Anterior cingulate cortex (tissue), 58 donors: ENCODE data around the gene ABCC3.

Experiments used
- DNase-seq, 58 donors: peaks; one replicate each; lab custom pipeline; 2025; lab: John Stamatoyannopoulos, UW

Gene ABCC3

DNA sequence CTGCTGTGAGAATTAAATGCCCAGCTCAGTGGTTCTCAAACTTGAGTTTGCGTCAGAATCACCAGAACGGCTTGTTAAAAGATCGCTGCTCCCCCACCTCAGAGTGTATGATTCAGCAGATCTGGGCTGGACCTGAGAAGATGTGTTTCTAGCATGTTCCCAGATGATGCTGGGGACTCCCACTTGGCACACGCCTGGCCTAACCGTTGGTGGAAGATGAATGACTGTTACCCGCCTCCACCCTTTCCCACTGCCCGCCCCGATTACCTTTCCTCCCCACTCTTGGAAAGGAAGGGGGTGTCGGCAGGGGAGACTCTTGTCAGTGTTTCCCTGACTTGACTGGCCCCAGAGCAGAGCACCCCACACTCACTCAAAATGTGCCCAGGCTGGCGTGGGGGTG, 29.3 kb upstream of the ABCC3 start:
- DNase-seq, result no peak

DNA sequence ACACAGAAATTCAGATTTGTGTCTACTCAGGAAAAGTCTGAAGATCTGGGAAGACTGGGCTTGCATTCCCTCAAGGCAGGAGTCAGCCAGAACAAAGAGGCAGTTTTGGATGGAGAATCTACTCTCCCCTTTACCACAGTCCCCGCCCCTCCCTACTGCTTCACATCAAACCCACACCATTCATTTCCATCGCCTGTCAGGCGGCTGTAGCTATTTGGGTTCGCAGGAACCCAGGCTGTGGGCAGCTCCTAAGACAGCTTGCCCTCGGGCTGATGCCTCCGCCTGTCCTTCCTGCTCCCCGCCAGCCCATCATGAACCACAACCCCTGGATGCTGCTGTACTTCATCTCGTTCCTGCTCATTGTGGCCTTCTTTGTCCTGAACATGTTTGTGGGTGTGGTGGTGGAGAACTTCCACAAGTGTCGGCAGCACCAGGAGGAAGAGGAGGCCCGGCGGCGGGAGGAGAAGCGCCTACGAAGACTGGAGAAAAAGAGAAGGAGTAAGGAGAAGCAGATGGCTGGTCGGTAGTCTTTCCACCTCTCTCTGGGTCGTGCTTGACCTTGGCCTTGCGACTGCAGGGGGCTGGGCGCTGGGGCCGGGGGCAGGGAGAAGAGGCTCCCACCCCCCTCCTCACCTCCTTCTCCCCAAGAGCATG, 27.0 kb upstream of the ABCC3 start:
- peak in 2 of 58 donors; percentile 14 to 27 for DNase-seq

DNA sequence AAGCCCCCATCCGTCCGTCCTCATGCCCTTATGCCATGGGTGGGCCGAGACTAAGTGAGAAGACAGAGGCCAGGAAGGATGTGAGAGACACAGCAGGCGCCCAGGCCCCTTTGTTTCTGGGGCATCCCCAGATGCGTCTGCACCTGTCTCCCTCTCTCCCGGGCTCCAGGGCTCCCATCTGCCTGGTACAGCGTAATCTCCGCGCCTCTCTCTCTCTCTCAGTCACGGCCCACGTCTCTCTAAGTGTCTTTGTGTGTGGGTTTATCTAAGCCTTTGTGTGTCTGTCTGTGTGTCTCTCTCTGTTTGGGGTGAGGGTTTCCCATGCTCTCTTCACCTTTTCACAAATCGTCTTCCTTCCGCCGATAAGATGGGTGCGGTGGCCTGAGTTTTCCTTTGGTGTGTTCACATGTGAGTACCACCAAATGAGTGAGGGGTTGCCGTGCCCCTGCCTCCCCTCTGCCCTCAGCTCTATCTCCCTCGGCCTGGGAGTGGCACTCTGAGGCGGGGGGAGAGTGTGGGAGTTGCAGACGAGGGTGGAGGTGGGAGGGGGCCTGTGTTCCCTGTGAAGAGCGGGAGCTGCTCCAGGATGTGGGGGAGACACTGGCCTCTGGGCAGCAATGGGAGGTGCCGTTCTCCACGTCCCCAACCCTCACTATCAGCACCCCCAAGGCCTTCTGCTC, 25.8 kb upstream of the ABCC3 start:
- DNase-seq, result peak in 4 of 58 donors; percentile 11 to 19 (median 14)

DNA sequence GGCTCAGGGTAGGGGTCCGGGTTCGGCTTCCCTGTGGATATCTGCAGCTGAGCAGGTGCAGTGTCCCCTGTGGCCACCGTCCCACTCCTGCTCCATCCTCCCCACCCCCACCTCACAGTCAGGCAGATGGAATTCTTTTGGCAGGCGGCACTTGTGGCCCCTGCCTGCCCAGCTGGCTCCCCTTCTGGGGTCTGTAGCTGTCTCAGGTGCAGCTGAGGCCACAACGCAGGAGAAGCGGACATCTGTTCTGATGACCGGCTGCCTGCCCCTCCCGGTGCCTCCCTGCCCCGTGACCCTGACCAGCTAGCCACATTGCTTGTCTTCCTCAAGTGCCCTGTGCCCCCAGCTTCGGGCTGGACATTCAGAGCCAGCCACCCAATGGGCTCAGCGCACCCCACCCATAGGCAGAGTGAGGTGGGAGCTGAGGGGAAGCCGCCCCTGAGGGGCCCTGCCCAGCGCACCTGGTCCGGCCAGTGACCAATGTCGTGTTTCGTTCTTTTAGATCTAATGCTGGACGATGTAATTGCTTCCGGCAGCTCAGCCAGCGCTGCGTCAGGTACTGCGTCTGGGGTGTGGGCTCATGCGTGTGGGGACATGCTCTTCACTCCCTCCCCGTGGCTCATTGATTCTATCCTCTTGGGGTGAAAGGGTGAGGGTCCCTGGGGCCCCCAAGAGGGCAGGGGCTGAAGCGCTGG, 25.2 kb upstream of the ABCC3 start:
- DNase-seq, result no peak

DNA sequence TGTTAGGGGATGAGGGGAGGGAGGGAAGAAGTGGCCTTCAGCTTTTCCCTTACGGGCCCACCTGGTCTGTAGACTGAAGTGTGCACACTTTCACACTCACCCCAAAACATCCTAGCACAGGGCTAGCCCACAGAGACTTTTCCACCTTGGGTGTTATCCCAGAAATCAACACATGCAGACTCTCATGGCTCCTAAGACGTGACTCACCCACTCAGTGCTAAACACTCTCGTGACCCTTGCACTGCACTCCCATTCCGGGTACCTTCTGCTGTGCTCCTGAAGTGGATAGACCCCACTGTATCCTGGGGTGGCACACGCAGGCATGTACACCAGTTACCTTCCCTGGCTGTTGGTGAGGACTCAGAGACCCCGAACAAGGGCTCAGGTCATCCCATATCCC, 23.0 kb upstream of the ABCC3 start:
- DNase-seq, result no peak

DNA sequence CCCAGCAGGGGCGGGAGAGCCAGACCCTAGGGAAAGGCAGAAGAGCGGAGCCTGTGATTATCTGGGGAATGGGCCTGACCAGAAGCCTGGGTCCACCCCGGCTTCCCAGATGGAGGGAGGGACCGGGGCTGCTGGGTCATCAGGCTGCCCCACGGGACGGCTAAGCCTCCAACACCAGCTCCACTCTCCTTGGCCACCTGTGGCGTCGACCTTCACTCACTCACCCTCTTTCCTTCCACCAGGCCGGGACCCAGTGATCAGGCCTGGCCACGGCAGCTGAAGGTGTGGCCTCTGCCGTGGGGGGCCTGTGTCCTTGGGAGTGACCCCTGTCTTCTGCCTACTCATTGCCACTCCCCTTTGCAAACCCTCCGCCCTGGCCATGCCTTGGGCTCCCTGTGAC, 22.4 kb upstream of the ABCC3 start:
- no peak for DNase-seq

DNA sequence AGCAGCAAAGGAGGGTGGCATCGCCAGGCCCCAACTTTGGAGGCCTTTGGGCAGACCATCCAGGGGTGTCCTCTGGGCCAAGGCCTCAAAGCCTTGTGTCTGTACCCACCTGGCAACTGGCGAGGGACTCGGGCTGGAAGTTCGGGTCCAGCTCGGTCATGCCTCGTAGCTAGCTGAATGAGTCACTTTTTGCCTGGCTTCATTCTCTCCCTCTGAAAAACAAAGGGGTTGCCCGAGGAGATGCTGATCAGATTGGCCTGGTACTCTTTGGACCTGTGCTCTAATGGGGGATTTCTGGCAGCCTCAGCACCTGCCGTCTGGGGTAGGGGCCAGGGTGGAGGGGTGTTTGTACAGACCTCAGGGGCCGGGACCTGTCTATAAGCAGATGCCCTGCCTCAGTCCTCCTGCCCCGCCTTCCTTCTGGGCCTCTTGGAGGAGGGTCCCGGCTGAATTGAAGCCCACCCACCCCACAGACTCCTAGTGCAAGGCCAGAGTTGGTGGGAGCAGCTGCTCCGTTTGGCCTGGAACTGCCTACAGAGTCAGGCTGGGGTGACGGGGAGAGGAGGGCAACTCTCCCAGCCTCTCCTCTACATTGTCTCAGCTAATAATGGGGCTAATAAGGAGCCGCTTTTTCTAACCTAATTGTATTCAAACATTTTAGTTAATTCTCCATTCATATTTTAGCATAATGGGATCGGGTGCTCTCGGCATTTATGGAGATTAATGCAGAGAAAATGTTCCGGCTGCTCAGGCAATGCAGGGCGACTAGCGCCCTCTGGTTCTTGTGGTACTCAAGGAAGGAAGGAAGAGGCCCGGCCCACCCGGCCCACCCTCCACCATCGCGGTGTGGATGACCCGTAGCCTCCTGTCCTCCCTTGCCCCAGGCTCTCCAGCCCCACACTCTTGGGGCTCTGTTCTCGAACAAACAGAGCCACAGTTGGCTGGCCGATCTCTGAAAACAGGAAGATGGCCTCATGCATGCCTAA, 21.4 kb upstream of the ABCC3 start:
- peak in 1 of 58 donors; percentile 7 for DNase-seq

DNA sequence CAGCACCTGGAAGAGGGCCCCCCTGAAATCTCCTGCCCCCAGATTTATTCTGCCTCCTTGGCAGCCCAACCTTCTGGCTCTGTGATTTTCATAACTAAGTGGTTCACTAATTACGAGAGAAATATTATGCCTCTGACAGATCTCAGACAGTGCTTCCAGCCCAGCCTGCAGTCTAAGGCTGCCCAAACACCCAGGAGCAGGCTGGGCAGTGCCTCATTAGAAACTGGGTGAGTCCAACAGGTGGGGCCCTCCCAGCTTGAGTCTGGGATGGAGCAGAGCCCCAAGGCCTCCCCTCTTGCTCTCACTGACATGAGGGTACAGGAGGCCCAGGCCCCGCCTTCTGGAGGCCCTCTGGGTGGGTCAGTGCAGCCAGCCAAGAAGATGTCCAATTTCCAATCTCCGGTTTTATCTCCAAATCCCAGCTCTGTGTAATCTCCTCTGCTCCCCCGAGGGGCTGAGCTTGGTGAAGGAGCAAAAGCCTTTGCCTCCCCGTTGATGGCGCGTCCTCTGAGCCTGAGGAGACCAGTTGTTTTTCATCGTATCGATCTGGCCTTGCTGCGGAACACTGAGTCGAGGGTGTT, 20.1 kb upstream of the ABCC3 start:
- no peak for DNase-seq

DNA sequence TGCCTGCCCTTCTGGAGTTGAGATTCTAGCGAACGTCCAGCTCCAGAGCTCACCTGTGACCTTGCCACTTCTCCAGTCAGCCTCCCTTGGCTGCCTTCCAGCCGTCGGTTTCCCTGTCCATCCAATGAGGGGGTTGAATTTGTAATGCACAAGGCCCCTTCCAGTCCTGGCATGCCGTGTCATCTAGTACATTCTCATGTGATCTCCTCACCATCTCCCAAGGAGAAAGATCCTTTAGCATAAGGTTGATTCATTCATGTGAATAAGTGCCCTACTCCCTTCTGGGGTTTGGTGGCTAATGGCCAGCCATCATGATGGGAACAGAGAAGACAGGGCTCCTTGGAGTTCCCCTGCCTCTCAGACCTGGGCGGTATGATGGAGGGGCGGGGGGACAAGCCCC, 18.9 kb upstream of the ABCC3 start:
- DNase-seq, result no peak

DNA sequence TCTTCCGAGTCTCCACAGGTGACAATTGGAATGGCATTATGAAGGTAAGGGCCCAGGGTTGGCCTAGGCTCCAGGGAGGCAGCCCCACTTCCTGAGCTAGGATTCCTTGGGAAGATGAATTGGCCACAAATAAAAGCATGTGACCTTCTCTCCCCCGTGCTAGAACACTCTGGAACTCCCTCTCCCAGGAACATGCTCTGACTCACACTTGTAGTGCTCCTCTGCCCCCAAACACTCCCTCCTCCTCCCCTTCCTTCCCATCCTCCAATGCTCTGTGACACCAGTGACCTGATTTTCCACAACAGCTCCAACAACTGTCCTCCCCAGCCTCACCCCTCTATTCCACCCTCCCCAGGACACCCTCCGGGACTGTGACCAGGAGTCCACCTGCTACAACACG, 16.4 kb upstream of the ABCC3 start:
- DNase-seq, result peak in 1 of 58 donors; percentile 14

DNA sequence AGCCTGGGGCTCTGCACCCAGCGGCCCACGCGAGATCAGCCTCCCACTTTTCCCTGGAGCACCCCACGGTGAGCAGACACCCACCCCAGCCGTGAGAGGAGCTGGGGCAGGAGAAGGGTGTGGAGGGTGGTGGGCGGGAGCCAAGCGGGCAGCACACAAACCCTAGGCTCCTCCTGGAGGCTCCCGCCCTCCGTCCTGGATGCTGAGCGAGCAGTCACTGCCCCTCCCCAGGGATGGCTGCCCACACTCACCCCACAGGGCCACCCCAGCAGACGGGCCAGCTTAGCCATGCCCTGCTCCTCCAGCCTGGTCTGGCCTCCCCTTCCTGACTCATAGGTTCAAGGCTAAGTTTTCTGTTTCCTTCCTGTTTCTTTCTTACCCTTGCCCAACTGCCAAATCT, 15.7 kb upstream of the ABCC3 start:
- no peak for DNase-seq

DNA sequence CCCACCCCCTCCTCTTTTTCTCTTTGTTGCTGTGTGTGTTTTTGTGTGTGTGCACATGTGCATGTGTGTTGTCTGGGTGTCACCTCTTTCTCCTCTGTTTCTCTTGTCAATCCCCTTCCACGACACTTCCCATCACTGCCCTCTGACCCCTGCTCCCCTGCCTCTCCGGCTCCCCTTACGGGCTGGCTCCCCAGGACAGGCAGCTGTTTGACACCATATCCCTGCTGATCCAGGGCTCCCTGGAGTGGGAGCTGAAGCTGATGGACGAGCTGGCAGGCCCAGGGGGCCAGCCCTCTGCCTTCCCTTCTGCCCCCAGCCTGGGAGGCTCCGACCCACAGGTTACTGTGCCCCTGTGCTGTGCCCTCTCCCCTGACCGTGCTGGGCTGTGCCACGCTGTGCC, 15.2 kb upstream of the ABCC3 start:
- no peak for DNase-seq

DNA sequence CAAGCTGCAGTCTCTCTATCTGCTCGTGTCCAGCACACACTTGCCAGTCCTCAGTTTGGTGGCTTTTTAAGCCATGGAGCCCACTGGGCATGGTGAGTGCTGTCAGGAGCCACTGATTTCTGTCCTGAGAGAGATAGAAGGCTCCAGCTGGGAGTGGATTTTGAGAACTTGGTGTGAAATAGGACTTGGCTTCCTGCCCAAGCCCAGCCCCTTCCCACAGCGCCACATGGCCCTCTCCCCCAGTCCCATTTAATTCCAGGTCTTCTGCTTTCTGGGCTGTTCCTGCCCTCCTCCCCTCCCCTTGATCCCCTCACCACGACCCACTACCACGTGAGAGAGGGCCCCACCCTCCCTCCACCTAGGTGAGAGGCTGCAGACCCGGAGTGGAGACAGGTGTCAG, 14.4 kb upstream of the ABCC3 start:
- DNase-seq, result no peak

DNA sequence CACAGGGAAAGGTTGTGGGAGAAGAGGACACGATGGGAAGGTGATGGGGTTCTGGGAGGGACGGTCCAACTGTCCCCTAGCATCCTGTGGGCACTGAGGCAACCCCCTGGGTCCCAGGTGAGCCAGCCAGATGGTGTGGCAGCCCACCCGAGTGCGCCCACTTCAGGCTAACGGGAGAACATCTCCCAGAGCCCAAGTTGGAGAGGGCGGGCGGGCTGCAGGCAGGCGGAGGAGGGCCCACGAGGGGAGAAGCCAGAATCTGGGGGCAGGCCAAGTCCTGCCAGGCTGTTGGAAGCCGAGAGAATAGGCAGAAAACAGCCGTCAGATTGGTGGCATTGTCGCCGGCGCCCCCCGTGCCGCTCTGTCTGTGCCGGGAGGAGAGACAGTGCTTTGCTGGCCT, 13.8 kb upstream of the ABCC3 start:
- DNase-seq, result peak in 24 of 58 donors; percentile 17 to 78 (median 42)

DNA sequence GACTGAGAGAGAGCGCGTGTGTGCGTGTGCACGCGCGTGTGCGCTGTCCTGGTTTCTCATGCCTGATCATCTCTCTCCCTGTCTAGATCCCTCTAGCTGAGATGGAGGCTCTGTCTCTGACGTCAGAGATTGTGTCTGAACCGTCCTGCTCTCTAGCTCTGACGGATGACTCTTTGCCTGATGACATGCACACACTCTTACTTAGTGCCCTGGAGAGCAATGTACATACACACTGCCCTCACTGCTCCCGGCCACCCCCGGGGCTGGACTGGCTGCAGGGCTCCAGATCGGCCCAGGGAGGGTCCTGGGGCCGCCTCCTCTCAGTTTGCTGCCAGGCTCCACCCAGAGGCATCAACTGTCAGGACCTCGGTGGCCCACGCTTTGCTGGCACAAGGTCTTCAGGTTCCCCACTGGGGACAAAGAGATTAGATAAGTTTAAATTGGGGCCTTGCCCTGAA, 13.1 kb upstream of the ABCC3 start:
- peak in 7 of 58 donors; percentile 22 to 68 (median 37) for DNase-seq

DNA sequence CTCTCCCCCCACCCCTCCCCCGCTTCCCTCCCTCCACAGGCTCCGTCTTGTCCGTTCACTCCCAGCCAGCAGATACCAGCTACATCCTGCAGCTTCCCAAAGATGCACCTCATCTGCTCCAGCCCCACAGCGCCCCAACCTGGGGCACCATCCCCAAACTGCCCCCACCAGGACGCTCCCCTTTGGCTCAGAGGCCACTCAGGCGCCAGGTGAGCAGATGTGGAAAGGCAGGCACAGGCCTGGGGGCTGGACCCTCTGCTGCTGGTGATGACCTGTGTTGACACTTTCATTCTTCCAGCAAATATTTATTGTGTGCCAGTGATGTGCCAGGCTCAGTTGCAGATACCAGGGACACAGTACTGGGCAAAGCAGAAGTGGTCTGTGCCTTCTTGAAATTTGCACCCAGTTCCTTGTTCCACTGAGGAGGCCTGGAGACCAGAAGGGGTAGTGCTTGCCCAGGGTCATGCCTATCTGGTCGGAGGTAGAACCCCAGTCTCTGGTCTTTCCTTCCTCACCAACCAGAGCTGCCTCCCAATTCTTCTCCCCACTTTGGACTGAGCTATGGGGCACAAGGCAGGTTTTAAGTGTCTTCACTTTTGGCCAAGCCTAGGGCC, 10.3 kb upstream of the ABCC3 start:
- DNase-seq, result no peak

DNA sequence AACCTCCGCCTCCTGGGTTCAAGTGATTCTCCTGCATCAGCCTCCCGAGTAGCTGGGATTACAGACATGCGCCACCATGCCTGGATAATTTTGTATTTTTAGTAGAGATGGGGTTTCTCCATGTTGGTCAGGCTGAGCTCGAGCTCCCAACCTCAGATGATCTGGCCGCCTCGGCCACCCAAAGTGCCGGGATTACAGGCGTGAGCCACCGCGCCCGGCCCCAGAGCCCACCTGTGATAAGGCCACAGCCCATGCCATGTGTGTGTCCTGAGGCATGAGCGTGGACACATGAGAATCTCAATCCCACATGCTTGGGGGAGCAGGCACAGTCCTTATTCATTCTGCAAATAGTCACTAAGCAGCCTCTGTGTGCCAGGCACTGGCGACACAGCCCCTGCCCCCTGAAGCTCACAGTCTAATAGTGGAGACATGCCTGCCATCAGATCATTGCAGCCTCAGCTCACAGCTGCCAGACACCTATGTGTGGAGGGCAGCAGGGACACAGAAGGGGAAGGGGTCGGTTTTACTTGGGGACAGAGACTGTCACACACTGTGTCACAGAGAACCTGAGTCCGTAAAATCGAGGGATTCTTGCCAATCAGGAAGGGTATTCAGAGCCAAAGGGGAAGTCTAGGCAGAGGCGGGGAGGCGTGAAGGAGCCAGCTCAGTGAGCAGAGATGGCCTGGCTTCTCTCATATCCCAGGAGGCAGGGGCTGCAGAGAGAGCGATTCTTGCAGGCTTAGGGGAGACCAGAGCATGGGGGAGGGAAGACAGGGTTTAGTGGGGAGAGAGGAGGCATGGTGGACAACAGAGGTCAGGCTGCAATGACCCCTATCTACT, 9.4 kb upstream of the ABCC3 start:
- no peak for DNase-seq

DNA sequence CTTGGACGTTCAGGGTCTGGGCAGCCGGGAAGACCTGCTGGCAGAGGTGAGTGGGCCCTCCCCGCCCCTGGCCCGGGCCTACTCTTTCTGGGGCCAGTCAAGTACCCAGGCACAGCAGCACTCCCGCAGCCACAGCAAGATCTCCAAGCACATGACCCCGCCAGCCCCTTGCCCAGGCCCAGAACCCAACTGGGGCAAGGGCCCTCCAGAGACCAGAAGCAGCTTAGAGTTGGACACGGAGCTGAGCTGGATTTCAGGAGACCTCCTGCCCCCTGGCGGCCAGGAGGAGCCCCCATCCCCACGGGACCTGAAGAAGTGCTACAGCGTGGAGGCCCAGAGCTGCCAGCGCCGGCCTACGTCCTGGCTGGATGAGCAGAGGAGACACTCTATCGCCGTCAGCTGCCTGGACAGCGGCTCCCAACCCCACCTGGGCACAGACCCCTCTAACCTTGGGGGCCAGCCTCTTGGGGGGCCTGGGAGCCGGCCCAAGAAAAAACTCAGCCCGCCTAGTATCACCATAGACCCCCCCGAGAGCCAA, 8.6 kb upstream of the ABCC3 start:
- peak in 34 of 58 donors; percentile 7 to 61 (median 32) for DNase-seq
